Right forelimb (tissue), 1 donor: ENCODE results near the gene AEBP2.
"Not testable (repeated sequence)": the region's sequence is repeated elsewhere in the genome, so short reads cannot be mapped to it uniquely, and the experiment has no call there.

ENCODE experiments used
- DNase-seq: peaks from one replicate; pipeline ENCODE4 v3.0.0-alpha.2; 2018

Gene AEBP2, protein sequence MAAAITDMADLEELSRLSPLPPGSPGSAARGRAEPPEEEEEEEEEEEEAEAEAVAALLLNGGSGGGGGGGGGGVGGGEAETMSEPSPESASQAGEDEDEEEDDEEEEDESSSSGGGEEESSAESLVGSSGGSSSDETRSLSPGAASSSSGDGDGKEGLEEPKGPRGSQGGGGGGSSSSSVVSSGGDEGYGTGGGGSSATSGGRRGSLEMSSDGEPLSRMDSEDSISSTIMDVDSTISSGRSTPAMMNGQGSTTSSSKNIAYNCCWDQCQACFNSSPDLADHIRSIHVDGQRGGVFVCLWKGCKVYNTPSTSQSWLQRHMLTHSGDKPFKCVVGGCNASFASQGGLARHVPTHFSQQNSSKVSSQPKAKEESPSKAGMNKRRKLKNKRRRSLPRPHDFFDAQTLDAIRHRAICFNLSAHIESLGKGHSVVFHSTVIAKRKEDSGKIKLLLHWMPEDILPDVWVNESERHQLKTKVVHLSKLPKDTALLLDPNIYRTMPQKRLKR

DNA sequence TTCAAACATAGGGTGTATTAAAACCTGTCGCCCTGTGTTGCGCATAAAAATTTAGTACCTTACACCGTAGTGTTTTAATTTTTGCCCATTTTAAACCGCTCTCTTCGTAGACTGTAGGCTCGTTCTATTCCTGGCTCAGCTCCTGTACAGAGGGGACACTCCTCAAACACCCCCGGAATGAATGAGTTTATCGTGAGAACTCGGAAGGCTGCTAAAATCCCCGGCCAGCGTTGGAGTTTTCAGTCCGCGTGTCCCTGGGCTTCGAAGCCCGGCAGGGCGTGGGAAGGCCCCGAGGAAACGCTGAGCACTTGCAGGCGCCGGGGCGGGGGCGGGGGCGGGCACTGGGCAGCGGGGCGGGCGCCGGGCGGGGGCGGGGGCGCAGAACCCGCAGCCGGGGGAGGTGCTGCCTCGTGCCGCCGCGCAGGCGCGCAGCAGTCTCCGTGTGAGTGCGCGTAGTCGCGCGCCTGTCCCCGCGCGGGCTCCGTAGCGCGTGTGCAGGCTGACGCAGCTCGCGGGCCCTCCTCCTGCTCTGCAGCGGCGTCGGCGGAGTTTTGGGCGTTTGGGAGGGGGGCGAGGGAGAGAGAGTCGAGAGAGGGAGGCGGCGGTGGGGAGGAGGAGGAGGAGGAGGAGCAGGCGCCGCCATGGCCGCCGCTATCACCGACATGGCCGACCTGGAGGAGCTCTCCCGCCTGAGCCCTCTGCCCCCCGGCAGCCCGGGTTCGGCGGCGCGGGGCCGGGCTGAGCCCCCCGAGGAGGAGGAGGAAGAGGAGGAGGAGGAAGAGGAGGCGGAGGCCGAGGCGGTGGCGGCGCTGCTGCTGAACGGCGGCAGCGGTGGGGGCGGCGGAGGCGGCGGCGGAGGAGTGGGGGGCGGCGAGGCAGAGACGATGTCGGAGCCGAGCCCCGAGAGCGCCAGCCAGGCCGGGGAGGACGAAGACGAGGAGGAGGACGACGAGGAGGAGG, at the start of gene AEBP2:
TSS of gene AEBP2 (plus strand) at position 434 of the 960 bp plus-strand sequence. CDS start at position 642, 208 bp downstream.
- peak; percentile 96 for DNase-seq

- DNase-seq: no peak
Observed at GRCh38 chr12:19390051-19390598, 49.2 kb upstream of the AEBP2 start.

DNA sequence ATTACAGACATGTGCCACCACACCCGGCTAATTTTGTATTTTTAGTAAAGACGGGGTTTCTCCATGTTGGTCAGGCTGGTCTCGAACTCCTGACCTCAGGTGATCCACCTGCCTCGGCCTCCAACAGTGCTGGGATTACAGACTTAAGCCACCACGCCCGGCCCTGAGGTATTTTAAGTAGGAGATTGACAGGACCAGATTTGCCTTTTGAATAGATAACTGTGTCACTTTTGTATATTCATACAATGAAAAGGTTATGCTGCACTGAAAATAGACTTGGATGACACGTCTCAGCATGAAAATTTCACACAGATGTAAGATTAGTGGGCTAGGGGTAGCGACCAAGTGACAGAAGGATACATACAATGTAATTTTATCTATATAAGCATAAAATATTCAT, 46.6 kb upstream of the AEBP2 start:
- not testable (repeated sequence) for DNase-seq

DNA sequence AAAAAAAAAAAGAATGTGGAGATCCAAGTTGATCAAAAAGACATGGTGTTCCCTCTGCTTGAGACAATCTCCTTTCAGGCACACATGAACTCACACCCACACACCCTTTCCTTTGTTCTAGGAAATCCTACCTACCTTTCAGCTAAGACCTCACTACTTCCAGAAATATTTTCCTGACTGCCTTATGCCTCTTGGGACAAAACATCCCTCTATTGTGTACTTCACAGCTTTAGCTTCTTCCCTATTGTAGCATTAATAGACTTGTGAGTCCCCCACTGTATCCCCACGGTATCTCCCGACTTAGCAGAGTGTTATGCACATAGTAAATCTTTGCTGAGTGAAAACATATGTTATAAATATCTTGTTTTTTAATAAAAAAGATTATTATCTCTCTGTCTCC, 44.9 kb upstream of the AEBP2 start:
- no peak for DNase-seq

DNA sequence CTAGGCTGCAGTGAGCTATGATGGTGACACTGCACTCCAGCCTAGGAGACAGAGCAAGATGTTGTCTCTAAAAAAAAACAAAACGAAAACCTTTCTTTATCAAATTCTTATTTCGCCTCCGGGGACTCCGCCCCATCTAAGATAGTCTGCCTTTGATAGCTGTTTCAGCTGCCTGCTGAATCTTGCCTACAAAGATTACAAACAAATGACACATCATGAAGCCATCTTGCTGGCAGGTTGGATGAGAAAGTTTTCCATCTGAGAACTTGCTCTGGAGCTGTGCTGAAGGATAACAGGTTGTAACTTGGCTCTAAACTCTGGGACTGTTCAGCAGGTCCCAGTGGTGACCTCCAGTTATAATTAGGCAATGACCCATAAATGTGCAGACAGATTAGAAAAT, 41.8 kb upstream of the AEBP2 start:
- no peak for DNase-seq

GRCh38 chr12:19398376-19399363, 40.6 kb upstream of the AEBP2 start:
- DNase-seq: no peak

GRCh38 chr12:19400649-19401285, 38.5 kb upstream of the AEBP2 start:
- DNase-seq: not testable (repeated sequence)

DNA sequence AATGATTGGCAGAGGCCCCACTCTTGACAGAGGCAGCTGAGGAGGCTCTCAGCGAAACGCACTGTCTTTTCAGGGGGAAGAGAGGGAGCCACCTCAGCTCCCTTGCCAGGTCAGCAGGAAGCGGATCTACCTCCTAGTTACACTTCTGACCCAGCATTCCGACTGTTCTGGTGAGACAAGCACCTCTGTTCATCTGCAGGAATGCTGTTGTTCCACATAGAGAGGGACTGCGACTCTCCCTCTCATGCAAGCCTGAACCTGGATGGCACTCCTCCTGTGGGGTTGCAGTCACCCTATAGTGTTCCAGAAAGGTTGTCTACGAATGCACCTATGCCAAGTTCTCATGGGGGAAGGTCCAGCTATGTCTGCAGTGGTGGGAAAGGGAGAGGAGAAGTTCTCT, 37.1 kb upstream of the AEBP2 start:
- DNase-seq: no peak

DNA sequence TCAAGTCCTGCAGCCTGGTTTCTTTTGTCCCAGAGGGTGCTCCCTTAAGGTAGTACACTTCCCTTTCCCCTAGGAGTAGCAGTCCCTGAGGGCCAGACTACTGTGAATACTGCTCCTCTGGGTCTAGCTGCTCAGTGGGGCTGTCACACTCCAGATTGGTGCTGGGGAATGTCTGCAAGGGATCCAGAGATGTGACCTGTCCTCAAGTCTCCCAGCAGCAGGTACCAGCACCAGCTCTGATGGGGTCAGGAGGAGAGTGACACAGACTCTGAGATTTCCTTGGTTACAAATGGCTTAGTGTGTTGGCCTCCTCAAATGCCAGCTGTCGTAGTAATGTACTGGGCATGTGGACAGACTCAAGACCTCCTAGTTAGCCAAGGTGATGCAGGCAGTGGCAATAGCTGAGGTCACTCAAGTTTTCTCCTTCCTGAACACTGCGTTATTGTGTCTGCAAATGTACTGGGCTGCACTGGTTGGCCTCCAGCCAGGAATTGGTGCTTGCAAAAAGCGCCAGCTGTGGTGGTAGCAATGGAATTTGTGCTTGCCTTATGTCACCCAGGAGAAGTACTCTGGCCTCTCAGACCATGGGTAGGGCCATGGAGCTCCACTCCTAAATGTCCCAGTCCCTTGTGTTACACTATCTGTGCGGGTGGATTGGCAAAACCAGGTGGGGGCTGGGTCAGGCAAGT, 36.4 kb upstream of the AEBP2 start:
- DNase-seq: peak; percentile 70

DNA sequence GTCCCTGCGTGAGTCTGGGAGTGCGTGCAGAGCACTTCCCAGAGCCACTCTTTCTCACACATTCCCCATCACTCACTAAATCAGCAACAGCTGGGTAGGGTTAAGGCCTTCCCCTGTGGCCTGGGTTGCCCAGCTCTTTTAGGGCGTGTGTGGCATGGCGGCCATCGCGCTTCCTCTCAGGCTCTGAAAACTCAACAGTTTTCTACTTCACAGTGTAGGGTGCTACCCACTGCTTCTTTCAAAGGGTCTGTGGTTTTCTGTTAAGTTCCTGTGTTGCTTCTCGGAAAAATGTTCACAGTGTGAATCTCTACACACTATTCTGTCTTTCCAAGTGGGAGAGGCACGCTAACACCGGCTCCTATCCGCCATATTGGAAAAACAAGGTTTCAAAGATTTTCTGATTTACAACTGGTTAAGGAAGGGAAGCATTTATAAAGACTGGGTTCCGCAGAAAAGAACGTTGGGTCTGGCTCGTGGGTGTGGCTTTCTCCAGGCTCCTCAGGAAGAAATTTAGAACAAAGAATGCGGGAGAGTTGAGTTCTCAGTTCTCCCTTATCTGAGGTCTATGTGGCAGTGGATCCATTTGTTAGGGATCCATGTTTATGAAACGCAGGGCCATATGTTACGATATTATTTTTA, 34.9 kb upstream of the AEBP2 start:
- no peak for DNase-seq

GRCh38 chr12:19409376-19409775, 29.9 kb upstream of the AEBP2 start:
- DNase-seq: peak; percentile 88

DNA sequence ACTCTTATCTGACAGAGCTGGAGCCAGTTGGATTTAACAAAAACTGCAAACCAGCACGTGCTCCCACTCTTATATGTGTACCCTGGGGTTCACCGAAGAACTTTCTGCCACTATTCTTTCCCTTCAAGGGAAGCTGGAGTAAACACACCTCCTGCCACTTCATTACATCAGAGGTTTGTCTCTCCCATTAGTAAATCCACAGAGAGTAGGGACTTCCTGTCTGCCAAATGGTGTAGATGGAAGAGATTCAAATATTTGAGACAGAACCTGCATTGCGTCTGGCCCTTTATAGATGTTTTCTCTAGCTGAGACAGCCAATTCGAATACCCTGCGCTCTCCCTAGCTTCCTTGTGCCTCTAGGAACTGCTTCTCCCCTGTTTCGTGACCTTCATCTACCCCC, 29.1 kb upstream of the AEBP2 start:
- no peak for DNase-seq

GRCh38 chr12:19410629-19411185, 28.6 kb upstream of the AEBP2 start:
- DNase-seq: no peak

DNA sequence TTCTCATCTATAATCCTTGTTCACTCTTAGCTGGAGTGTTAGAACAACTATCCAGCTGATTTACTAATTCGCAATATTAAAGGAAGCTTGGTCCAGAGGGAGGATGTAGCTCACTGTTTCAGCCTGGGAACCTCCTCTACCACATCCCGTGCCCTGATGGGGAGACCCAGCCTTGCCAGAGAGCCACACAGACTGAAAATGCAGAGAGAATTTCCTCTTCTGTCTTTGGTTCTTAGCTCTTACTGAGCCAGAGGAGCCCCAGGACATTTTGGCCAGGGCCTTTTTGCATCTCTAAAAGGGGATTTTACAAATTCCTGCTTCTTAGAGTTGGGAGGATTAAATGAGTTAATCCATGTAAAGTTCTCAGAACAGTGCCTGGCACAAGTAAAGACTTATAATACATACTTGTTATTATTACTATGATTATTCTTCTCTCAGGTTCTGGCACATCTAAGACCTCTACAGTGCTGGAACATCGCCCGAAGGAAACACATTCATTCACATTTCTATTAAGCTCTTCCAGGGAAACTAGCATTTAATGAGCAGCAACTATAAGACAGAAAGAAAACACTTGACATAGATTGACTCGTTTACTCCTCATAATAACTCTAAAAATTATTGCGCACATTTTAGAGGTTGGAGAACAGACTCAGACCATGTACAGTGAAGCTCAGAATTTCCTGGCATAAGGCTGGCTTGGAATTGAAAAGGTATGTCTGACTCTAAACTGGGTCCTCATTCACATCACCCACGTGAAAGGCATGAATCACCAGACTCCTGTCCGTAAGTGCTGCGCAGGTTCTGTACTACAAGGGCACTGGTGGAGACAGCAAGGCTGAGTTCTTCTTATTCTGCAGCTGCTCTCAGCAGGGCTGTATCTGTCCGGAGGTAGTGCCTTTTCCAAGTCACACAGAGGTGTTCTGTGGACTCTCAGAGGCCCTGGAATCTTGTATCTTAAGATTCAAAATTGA, 27.8 kb upstream of the AEBP2 start:
- DNase-seq: no peak

GRCh38 chr12:19412844-19413243, 26.4 kb upstream of the AEBP2 start:
- DNase-seq: no peak

DNA sequence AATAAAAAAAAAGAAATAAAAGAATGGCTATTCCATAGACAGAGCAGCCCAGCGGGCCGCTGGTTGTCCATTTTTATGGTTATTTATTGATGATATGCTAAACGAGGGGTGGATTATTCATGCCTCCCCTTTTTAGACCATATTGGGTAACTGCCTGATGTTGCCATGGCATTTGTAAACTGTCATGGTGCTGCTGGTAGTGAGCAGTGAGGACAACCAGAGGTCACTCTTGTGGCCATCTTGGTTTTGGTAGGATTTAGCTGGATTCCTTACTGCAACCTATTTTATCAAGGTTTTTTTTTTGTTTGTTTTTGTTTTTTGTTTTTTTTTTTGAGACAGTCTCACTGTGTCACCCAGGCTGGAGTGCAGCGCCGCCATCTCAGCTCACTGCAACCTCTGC, 25.7 kb upstream of the AEBP2 start:
- not testable (repeated sequence) for DNase-seq

DNA sequence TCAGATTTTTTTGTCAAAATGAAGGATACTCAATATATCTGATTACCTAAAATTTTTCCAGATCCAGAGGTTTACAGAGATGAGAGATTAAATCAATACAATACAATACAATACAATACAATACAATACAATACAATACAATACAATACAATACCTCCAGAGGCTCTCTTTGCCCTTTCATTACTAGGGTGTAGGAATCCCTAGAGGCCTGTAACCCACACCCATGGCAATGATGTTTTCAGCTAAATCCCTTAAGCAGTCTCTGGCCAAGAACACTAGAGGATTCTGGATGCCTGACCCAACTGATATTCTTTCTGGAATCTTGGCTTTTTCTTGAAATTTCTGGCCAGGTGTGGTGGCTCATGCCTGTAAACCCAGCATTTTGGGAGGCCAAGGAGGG, 23.7 kb upstream of the AEBP2 start:
- DNase-seq: no peak

DNA sequence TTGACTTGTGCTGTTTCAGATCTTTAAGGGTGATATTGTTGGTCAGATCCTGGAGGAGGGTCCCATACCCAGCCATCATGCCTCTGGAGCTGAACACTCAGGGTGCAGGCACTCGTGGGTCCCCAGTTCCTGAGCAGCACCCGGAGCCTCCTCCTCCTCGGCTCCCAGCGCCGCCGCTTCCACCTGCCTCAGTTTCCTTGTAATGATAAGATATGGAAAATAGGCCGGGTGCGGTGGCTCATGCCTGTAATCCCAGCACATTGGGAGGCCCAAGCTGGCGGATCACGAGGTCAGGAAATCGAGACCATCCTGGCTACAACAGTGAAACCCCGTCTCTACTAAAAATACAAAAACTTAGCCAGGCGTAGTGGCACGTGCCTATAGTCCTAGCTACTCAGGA, 20.2 kb upstream of the AEBP2 start:
- no peak for DNase-seq
